H1 (cell line): ENCODE measurements around the gene POU5F1. TPM values are rescaled to one million over a fixed set of nuclear protein-coding genes. Genes with fewer than 3 reads are reported as not detected.

Experiments used
- CTCF ChIA-PET: fragments of 300-600 bp; sonication (Branson Sonifier 250); formaldehyde crosslinking; loops from one replicate; lab custom pipeline; 2021; ENCODE audit not compliant: partially characterized antibody; lab: Charles Lee
- POLR2A ChIA-PET: fragments of 300-600 bp; sonication (Branson Sonifier 250); formaldehyde crosslinking; loops from one replicate; lab custom pipeline; 2021; ENCODE audit warnings: inconsistent platforms; ENCODE audit not compliant: partially characterized antibody; lab: Charles Lee
- DNase-seq, 2 experiments: peaks; one replicate each; pipeline versions ENCODE4 v3.0.0 to v3.0.0-alpha.2; 2010 to 2022; ENCODE audit warnings: low spot score in 2 of 2, low read depth in 1 of 2, mixed read lengths in 1 of 2
- FAIRE-seq: peaks from 2 replicates; lab custom pipeline; 2011; peaks lifted over from hg19 to GRCh38; lab: Jason Lieb, UNC
- H2AFZ ChIP-seq: 2 replicates; pipeline ENCODE4 v1.8.1; 2012; ENCODE audit warnings: low read length, inconsistent platforms
- H2AK5ac ChIP-seq: 2 replicates; pipeline ENCODE4 v1.6.1; 2013; ENCODE audit warnings: low read depth, low read length
- H2BK120ac ChIP-seq: replicated peaks from 2 replicates; pipeline ENCODE3; 2013; ENCODE audit warnings: low read depth, low read length, inconsistent platforms
- H2BK12ac ChIP-seq: 2 replicates; pipeline ENCODE4 v1.6.1; 2013; ENCODE audit warnings: low read depth, low read length
- H2BK15ac ChIP-seq: 2 replicates; pipeline ENCODE4 v1.6.1; 2013; ENCODE audit warnings: low read length
- H2BK20ac ChIP-seq: 2 replicates; pipeline ENCODE4 v1.6.1; 2013; ENCODE audit warnings: low read length
- H2BK5ac ChIP-seq: 2 replicates; pipeline ENCODE4 v1.6.1; 2013; ENCODE audit warnings: low read depth, low read length
- H3K14ac ChIP-seq: 2 replicates; pipeline ENCODE4 v1.6.1; 2013; ENCODE audit warnings: inconsistent platforms; ENCODE audit not compliant: insufficient read length
- H3K18ac ChIP-seq: 2 replicates; pipeline ENCODE4 v1.6.1; 2013; ENCODE audit warnings: low read length; ENCODE audit errors: extremely low read depth
- H3K23ac ChIP-seq: 2 replicates; pipeline ENCODE4 v1.6.1; 2013; ENCODE audit warnings: inconsistent platforms; ENCODE audit not compliant: insufficient read length
- H3K23me2 ChIP-seq: 2 replicates; pipeline ENCODE4 v1.6.1; 2013; ENCODE audit warnings: low read depth, low read length
- H3K27ac ChIP-seq: 2 replicates; pipeline ENCODE4 v1.6.1; 2011; ENCODE audit warnings: low read depth, low read length, inconsistent platforms
- H3K27me3 ChIP-seq, 4 experiments: replicated peaks in 1 of 4; 1 replicate in 1 of 4; 2 replicates in 3 of 4; pipeline versions ENCODE4 v1.6.1 to v1.8.1; 2011 to 2013; ENCODE audit warnings: low read length in 3 of 4, mild to moderate bottlenecking in 3 of 4, inconsistent platforms in 2 of 4, mixed read lengths in 2 of 4, moderate library complexity in 1 of 4; ENCODE audit not compliant: control insufficient read depth in 3 of 4, insufficient read depth in 3 of 4; ENCODE audit errors: extremely low read depth in 1 of 4
- H3K36me3 ChIP-seq, 4 experiments: 2 replicates each; pipeline versions ENCODE4 v1.6.1 to v1.8.1; 2011 to 2013; ENCODE audit warnings: mild to moderate bottlenecking in 4 of 4, low read length in 3 of 4, moderate library complexity in 2 of 4, control low read depth in 1 of 4, inconsistent platforms in 1 of 4; ENCODE audit not compliant: insufficient read depth in 4 of 4, control insufficient read depth in 2 of 4
- H3K4ac ChIP-seq: replicated peaks from 2 replicates; pipeline ENCODE3; 2013; ENCODE audit warnings: low read length, low read depth, mixed read lengths, inconsistent platforms; ENCODE audit not compliant: insufficient read length
- H3K4me1 ChIP-seq, 4 experiments: replicated peaks in 1 of 4; 1 replicate in 1 of 4; 2 replicates in 3 of 4; pipeline versions ENCODE4 v1.6.1 to v1.8.1; 2011 to 2013; ENCODE audit warnings: low read length in 3 of 4, inconsistent platforms in 2 of 4, mixed read lengths in 1 of 4; ENCODE audit not compliant: insufficient read depth in 4 of 4, control insufficient read depth in 3 of 4
- H3K4me2 ChIP-seq, 2 experiments: 2 replicates each; pipeline versions ENCODE4 v1.6.1 to v1.8.1; 2011 to 2013; ENCODE audit warnings: low read depth in 2 of 2, low read length in 2 of 2, control low read depth in 1 of 2, inconsistent platforms in 1 of 2, mild to moderate bottlenecking in 1 of 2; ENCODE audit not compliant: insufficient read depth in 1 of 2
- H3K4me3 ChIP-seq, 4 experiments: fragments of 200-600, 300-600 bp in 1 of 4; sonication (generic), shearing (Covaris generic), sonication (Bioruptor Twin) in 1 of 4; 2 replicates each; pipeline versions ENCODE4 v1.5.1 to v1.8.1; 2011 to 2016; ENCODE audit warnings: low read length in 4 of 4, low read depth in 3 of 4, control low read depth in 2 of 4, inconsistent platforms in 2 of 4, mild to moderate bottlenecking in 2 of 4, mixed read lengths in 1 of 4, moderate library complexity in 1 of 4; ENCODE audit not compliant: insufficient read depth in 2 of 4; ENCODE audit errors: extremely low read depth in 1 of 4
- H3K56ac ChIP-seq: replicated peaks from 2 replicates; pipeline ENCODE3; 2013; ENCODE audit warnings: low read depth, mild to moderate bottlenecking, mixed read lengths, low read length, inconsistent platforms; ENCODE audit not compliant: insufficient read length
- H3K79me1 ChIP-seq: 2 replicates; pipeline ENCODE4 v1.6.1; 2013; ENCODE audit warnings: low read depth, low read length, control low read depth
- H3K79me2 ChIP-seq, 2 experiments: 2 replicates each; pipeline versions ENCODE4 v1.6.1 to v1.8.1; 2012 to 2013; ENCODE audit warnings: low read length in 2 of 2, mild to moderate bottlenecking in 2 of 2, inconsistent platforms in 1 of 2; ENCODE audit not compliant: insufficient read depth in 2 of 2, control insufficient read depth in 1 of 2
- H3K9ac ChIP-seq, 4 experiments: replicated peaks in 1 of 4; 1 replicate in 1 of 4; 2 replicates in 3 of 4; pipeline versions ENCODE4 v1.6.1 to v1.8.1; 2011 to 2013; ENCODE audit warnings: low read depth in 3 of 4, low read length in 3 of 4, control low read depth in 2 of 4, mild to moderate bottlenecking in 2 of 4, moderate library complexity in 2 of 4, inconsistent platforms in 1 of 4; ENCODE audit errors: extremely low read depth in 1 of 4
- H3K9me3 ChIP-seq, 2 experiments: 2 replicates each; pipeline versions ENCODE4 v1.6.1 to v1.8.1; 2012 to 2013; ENCODE audit warnings: mild to moderate bottlenecking in 2 of 2, moderate library complexity in 2 of 2, control low read depth in 1 of 2, inconsistent platforms in 1 of 2, low read depth in 1 of 2, low read length in 1 of 2, mixed read lengths in 1 of 2; ENCODE audit not compliant: insufficient read depth in 2 of 2
- H4K20me1 ChIP-seq, 2 experiments: replicated peaks in 1 of 2; 2 replicates each; pipeline versions ENCODE3 to v1.8.1; 2011 to 2013; ENCODE audit warnings: inconsistent platforms in 2 of 2, low read length in 2 of 2, mild to moderate bottlenecking in 1 of 2; ENCODE audit not compliant: insufficient read depth in 2 of 2, control insufficient read depth in 1 of 2
- H4K5ac ChIP-seq: 2 replicates; pipeline ENCODE4 v1.6.1; 2013; ENCODE audit warnings: low read length, low read depth, mixed read lengths, inconsistent platforms; ENCODE audit not compliant: insufficient read length
- H4K8ac ChIP-seq: 2 replicates; pipeline ENCODE4 v1.8.0; 2013; ENCODE audit warnings: mild to moderate bottlenecking, moderate library complexity, low read length, inconsistent platforms; ENCODE audit not compliant: insufficient read depth; ENCODE audit errors: extremely low read depth
- H4K91ac ChIP-seq: replicated peaks from 2 replicates; pipeline ENCODE3; 2013; ENCODE audit warnings: low read length, mixed read lengths, inconsistent platforms; ENCODE audit not compliant: insufficient read length
- ASH2L ChIP-seq: fragments of 200-600, 300-600 bp; sonication (generic); IDR thresholded peaks from one replicate; pipeline ENCODE4 v1.7.1; 2017; ENCODE audit warnings: low read length
- BACH1 ChIP-seq: IDR thresholded peaks from 2 replicates; pipeline ENCODE4 v1.6.1; 2012; ENCODE audit warnings: low read length, improper control_type of control experiment
- BCL11A ChIP-seq, 2 experiments: IDR thresholded peaks; one replicate each; pipeline ENCODE4 v1.6.1; 2011; ENCODE audit warnings: low read depth in 2 of 2, low read length in 2 of 2, mild to moderate bottlenecking in 2 of 2
- CBX5 ChIP-seq: fragments of 300-800, 300-1000 bp; sonication (generic); IDR thresholded peaks from 2 replicates; pipeline ENCODE4 v1.7.1; 2016; ENCODE audit warnings: antibody characterized with exemption, low read length, low read depth
- CHD1 ChIP-seq: IDR thresholded peaks from 2 replicates; pipeline ENCODE4 v1.6.1; 2012; ENCODE audit warnings: low read depth, low read length, improper control_type of control experiment
- JUN ChIP-seq: IDR thresholded peaks from 2 replicates; pipeline ENCODE4 v1.6.1; 2011; ENCODE audit warnings: low read depth, mild to moderate bottlenecking, improper control_type of control experiment, low read length
- RAD21 ChIP-seq, 2 experiments: IDR thresholded peaks in 1 of 2; conservative IDR thresholded peaks in 1 of 2; 2 replicates each; pipeline ENCODE4 v1.6.1; 2011; ENCODE audit warnings: low read depth in 2 of 2, low read length in 2 of 2, improper control_type of control experiment in 1 of 2, inconsistent platforms in 1 of 2, mild to moderate bottlenecking in 1 of 2, moderate library complexity in 1 of 2
- SIN3A ChIP-seq, 2 experiments: IDR thresholded peaks in 1 of 2; conservative IDR thresholded peaks in 1 of 2; 2 replicates each; pipeline ENCODE4 v1.6.1; 2011 to 2012; ENCODE audit warnings: low read length in 2 of 2, improper control_type of control experiment in 1 of 2, low read depth in 1 of 2, mild to moderate bottlenecking in 1 of 2
- SP2 ChIP-seq: IDR thresholded peaks from 2 replicates; pipeline ENCODE4 v1.6.1; 2012; ENCODE audit warnings: mild to moderate bottlenecking, low read length, inconsistent platforms
- WGBS, 2 experiments: shearing (Covaris generic) in 1 of 2; methylation state at CpG; one replicate each; pipeline versions ENCODE4 v1.1.6 to v1.1.7; 2013 to 2015; ENCODE audit warnings: low lambda C conversion rate in 2 of 2, mixed read lengths in 2 of 2, inconsistent platforms in 1 of 2, low coverage in 1 of 2, missing lambda C conversion rate in 1 of 2; ENCODE audit not compliant: insufficient replicate concordance in 2 of 2, insufficient coverage in 1 of 2, insufficient read length in 1 of 2; ENCODE audit errors: extremely low coverage in 1 of 2, missing lambda C conversion rate in 1 of 2; 5-methylcytosine and 5-hydroxymethylcytosine counted together
- polyA plus RNA-seq, 7 experiments: library from polyadenylated mRNA; depleted of rRNA in 3 of 7; stranded (reverse) in 5 of 7; unstranded in 2 of 7; fragments of >200 nt in 5 of 7; fragments of 200-250 nt in 2 of 7; gene quantifications; 1 replicate in 5 of 7; 2 replicates in 1 of 7; 4 replicates in 1 of 7; pipeline versions ENCODE4 v1.2.1 to v1.2.3, GENCODE V29; 2011 to 2013; ENCODE audit warnings: missing spikeins in 2 of 7, mixed read lengths in 2 of 7
- total RNA-seq: library from RNA; stranded (reverse); fragmentation: NEBNext Ultra II Directional; extraction: Animal tissue kit (Norgen Biotek cat#: 25700); gene quantifications from 2 replicates; pipeline ENCODE4 v1.2.1, GENCODE V29; 2021

POU5F1 gene
- total and polyA plus RNA-seq, 2 of the 8 experiments (the other 6 are each of a cell fraction or from before 2014, with no cell fraction given) = 2,437 to 2,526 TPM

- Histone ChIP-seq H3K27me3 (no peaks in the 10 kb centered on the region), H3K4ac (no peak overlapping the region), H3K4me2 (no peak overlapping the region), H2BK15ac (no peak overlapping the region), H3K23me2 (no peaks in the 10 kb centered on the region), H2AK5ac (no peak overlapping the region), H4K91ac (no peak overlapping the region), H2BK20ac (no peak overlapping the region), H4K20me1 (no peaks in the 10 kb centered on the region), H2BK5ac (no peak overlapping the region), H2BK12ac (no peak overlapping the region), H3K79me1 (no peaks in the 10 kb centered on the region), H3K4me3 (no peak overlapping the region), H3K9ac (no peak overlapping the region), H2BK120ac (no peak overlapping the region), H2AFZ (no peak overlapping the region), H3K23ac (no peak overlapping the region), H3K27ac (no peak overlapping the region), H3K9me3 (no peaks in the 10 kb centered on the region)
- WGBS, 2 experiments = 84% methylated on average over 2 of the region's 2 CpGs; no CpG with 5 or more reads in 1 of the 2 experiments
- POLR2A ChIA-PET = interaction anchor here (0.8 kb wide), 2 partner anchors 12 to 23 kb away, joined by 3 read pairs; no protein-coding TSS in a partner anchor
- DNase-seq = no peak
- CTCF ChIA-PET = interaction anchor here (0.7 to 1.0 kb wide), 2 partner anchors 46 to 113 kb away, joined by 3 read pairs; no protein-coding TSS in a partner anchor
- TF ChIP-seq RAD21 (IDR thresholded peaks at IDR 0.05 in 1 of 2, conservative IDR thresholded peaks at IDR 0.05 in 1 of 2; ENCODE audit: low read depth in 2 of 2, low read length in 2 of 2) (no peak), JUN (no peak), BCL11A (IDR thresholded peaks at IDR 0.05; ENCODE audit: low read depth in 2 of 2, low read length in 2 of 2) (no peak), SIN3A (conservative IDR thresholded peaks at IDR 0.05 in 1 of 2, IDR thresholded peaks at IDR 0.05 in 1 of 2; ENCODE audit: low read depth in 1 of 2, low read length in 2 of 2) (no peak), SP2 (no peak), CBX5 (no peak), ASH2L (no peak), BACH1 (no peak), CHD1 (no peak)
- TF ChIP-seq, all 59 proteins: peak for 0
- H3K18ac ChIP-seq = no peak overlapping the region
- no peak overlapping the region for H3K56ac ChIP-seq
- no peak for FAIRE-seq
- no peak overlapping the region for H4K5ac ChIP-seq
- no peak overlapping the region for H4K8ac ChIP-seq
- H3K36me3 ChIP-seq = no peaks in the 10 kb centered on the region
- peaks cover under 1 to 8% (median 5%) of the 10 kb centered on the region in 4 experiments; a peak in 4 of 7 replicates for H3K4me1 ChIP-seq
- no peak overlapping the region for H3K14ac ChIP-seq
- no peaks in the 10 kb centered on the region for H3K79me2 ChIP-seq
Measured at GRCh38 chr6:31208506-31208905, 38.0 kb upstream of the POU5F1 start.
